HG02943 (cell line): ENCODE results near the gene CCDC120.

ENCODE experiments used
- ATAC-seq: cut with Tn5 transposase; IDR thresholded peaks from one replicate; pipeline ENCODE4 v1.9.1; 2021; ENCODE audit warnings: mild to moderate bottlenecking, low read depth, moderate library complexity; ENCODE audit not compliant: unreplicated experiment

Gene CCDC120

GRCh38 chrX:49061916-49062315, 3.1 kb downstream of the CCDC120 start:
- ATAC-seq, result no peak

- no peak for ATAC-seq
Measured at GRCh38 chrX:49063715-49064114, 4.9 kb downstream of the CCDC120 start.

DNA sequence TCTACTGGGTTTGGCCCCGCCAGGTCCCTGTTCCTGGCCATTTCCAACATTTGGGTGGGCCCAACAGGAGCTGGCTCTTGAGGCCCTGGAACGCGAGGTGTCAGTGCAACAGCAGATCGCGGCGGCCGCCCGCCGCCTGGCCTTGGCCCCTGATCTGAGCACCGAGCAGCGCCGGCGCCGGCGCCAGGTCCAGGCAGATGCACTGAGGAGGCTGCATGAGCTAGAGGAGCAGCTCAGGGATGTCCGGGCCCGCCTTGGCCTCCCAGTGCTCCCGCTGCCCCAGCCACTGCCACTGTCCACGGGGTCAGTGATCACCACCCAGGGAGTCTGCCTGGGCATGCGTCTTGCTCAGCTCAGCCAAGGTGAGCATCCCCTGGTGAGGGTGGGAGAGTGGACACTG, 5.5 kb downstream of the CCDC120 start:
- no peak for ATAC-seq

- ATAC-seq, result no peak
Measured at GRCh38 chrX:49064735-49065134, 5.9 kb downstream of the CCDC120 start.

DNA sequence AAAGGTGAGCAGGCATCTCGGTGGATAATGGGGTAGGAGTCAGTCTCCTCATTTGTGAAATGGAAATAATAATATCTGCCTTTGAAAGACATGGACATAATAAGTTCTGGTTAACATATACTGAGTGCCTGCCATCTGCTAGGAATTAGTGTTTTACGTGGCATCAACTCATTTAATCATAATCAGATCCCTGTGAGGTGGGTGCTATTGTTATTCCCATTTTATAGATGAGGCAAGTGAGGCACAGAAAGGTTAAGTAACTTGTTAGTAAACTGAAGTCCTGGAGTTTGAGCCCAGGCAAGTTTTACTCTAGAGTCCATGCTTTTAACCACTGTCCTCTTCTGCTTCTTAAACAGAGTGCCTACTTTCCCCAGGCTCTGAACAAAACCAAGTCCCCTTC, 7.5 kb downstream of the CCDC120 start:
- no peak for ATAC-seq

DNA sequence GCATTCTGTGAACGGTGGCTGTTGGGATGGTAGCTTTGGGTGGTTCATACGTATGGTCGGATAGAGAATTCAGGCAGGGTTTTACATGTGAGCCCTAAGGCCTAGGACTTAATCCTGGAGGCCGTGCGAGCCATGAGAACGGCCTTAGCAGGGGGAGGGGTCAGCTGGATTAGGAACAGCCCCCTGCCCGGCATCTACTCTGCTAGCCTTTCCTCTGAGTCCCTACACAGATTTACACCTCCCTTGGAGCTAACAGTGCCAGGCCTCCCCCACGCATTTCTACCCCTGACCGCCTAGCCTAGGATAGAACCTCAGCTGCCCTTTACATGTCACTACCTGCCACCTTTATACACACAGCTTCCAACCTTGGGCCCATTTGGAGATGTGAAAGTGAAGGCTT, 7.9 kb downstream of the CCDC120 start:
- ATAC-seq, result no peak

DNA sequence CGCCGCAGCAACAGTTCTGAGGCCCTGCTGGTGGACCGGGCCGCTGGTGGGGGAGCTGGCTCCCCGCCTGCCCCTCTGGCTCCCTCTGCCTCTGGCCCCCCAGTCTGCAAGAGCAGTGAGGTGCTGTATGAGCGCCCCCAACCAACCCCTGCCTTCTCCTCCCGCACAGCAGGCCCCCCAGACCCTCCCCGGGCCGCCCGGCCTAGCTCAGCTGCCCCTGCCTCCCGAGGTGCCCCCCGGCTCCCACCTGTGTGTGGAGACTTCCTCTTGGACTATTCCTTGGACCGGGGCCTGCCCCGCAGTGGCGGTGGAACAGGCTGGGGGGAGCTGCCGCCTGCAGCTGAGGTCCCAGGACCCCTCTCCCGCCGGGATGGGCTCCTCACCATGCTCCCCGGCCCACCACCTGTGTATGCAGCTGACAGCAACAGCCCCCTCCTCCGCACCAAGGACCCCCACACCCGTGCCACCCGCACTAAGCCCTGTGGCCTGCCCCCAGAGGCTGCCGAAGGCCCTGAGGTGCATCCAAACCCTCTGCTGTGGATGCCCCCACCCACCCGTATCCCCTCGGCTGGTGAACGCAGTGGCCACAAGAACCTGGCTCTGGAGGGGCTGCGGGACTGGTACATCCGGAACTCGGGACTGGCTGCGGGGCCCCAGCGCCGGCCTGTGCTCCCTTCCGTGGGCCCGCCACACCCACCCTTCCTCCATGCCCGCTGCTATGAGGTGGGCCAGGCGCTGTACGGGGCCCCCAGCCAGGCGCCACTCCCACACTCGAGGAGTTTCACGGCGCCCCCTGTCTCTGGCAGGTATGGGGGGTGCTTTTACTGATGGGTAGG, 8.7 kb downstream of the CCDC120 start:
- no peak for ATAC-seq

- no peak for ATAC-seq
Measured at GRCh38 chrX:49069038-49069437, 10.2 kb downstream of the CCDC120 start.

GRCh38 chrX:49070988-49071387, 12.2 kb downstream of the CCDC120 start:
- no peak for ATAC-seq

GRCh38 chrX:49071877-49072711, 13.3 kb downstream of the CCDC120 start:
- no peak for ATAC-seq

DNA sequence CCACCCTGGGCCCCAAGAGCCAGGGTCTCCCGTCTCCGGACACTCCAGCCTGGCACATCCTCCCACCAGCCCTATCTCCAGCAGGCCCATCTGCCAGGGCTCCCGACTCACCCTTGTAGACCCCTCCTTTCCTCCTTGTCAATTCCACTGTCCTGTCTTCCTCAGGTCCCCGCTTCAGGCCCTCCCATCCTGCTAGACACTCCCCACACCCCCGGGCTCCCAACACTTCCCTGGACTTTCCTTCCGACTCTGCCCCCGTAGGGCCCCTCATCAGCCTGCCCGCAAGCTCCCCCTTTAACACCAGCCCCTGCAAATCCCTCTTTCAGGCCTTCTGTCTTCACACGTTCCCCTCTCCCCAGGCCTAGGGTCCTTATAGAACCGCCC, 13.9 kb downstream of the CCDC120 start:
- ATAC-seq, result no peak

- peak; percentile 77 for ATAC-seq
Measured at GRCh38 chrX:49073601-49074575, 15.1 kb downstream of the CCDC120 start, which contains the start of gene PRAF2. Gene PRAF2, minus strand, starts transcription at chrX:49074002. Its CDS starts 15 bp downstream, at chrX:49073987.

DNA sequence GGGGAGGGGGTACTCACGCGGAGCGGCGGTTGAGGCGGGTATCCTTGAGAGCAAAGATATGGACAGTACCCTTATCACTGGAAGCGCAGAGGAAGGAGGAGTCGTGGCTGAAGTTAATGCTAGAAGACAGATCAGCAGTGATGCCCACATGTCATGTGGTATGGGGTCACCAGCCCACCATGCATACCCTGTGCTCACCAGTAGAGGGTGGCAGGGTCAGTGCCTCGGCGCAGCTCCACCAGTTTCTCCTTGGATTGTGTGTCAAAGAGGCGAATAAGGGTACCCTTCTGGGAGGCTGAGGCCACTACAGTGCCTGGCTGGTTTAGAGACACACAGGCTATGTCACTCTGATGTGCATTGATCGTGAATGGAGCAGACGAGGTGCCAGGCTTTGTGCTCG, 16.5 kb downstream of the CCDC120 start:
- ATAC-seq, result no peak

GRCh38 chrX:49077941-49078340, 19.1 kb downstream of the CCDC120 start:
- ATAC-seq, result no peak

DNA sequence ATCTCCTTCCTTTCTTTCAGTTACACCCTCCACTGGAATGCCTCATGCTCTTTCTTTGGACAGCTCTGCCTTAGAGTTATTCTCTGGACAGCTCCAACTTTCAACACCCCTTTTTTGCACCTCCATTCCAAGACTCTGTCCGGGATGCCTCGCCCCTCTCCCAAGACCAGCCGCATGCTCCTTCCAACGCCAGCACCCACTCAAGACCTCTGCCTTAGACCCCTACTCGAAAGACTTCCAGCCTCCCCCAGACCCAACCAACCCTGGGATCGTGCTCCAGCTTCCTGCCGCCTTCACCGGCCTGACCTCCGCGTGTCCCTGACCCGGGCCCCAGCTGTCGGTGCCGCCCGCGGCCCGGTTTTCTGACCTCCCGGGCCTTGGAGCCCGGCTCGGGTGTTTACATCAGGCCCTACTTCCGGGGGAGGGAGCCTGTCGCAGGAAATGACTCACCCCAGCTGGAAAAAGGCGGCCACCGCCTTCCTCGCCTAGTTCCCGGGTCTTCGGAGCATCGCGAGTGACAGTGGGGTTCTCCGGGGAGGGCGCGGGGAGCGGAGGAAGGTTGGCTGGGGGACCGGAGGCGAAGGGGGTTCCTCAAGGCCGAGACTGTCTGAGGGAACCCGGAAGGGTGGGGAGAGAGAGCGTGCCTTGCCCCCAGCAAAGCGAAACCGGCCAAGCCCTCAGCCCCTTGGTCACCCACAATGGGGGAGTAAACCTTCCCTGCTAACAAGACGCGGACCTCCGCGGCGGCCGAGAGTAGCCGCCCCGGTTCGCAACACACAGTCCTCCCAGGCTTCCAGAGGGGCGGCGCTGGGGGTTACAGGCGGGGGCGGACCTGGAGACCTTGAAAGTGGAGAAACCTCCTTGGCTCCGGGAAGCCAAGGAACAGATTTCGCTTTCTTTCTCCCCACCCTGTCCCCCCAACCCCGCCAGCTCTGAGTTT, 21.0 kb downstream of the CCDC120 start, which contains the start of gene WDR45:
WDR45 (minus strand) TSS at position 399 of the 940 bp plus-strand sequence. CDS start 1,792 bp downstream, outside the sequence.
- peak; percentile 64 for ATAC-seq

- ATAC-seq, result no peak
Measured at GRCh38 chrX:49082271-49082871, 23.6 kb downstream of the CCDC120 start.

DNA sequence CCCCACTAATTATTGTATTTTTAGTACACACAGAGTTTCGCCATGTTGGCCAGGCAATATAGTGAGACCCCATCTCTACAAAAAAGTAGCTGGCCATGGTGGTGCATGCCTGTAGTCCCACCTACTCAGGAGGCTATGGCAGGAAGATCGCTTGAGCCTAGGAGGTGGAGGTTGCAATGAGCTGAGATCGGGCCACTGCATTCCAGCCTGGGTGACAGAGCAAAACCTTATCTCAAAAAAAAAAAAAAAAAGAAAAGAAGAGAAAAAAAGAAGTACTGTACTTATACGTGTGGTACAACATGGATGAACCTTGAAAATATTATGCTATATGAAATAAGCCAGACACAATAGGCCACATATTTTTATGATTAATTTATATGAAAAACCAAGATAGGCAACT, 30.8 kb downstream of the CCDC120 start:
- ATAC-seq, result no peak

- no peak for ATAC-seq
Measured at GRCh38 chrX:49096419-49096818, 37.6 kb downstream of the CCDC120 start.
